Gastrocnemius medialis (tissue), 4 donors: ENCODE data around the gene PRB4. TPM values are rescaled to one million over a fixed set of nuclear protein-coding genes. Genes with fewer than 3 reads are reported as not detected.

Experiments used
- ATAC-seq, 2 donors: fragments of 150-250 bp; one replicate each; pipeline ENCODE4 v1.9.1; 2016
- DNase-seq, 2 donors: peaks; one replicate each; pipeline ENCODE4 v3.0.0-alpha.2; 2019
- H3K27ac ChIP-seq, 4 donors: fragments of 200-600 bp; sonication (generic); 1 replicate in 1 of 4; 2 replicates in 3 of 4; pipeline ENCODE4 v1.5.1; 2016 to 2018; ENCODE audit warnings: mild to moderate bottlenecking in 2 of 4, moderate library complexity in 1 of 4
- H3K27me3 ChIP-seq, 3 donors: fragments of 200-600 bp; sonication (generic) in 2 of 3; 1 replicate in 1 of 3; 2 replicates in 2 of 3; pipeline versions ENCODE4 v1.5.1 to v1.6.0; 2016 to 2019; ENCODE audit warnings: mild to moderate bottlenecking in 1 of 3, moderate library complexity in 1 of 3
- H3K36me3 ChIP-seq, 2 donors: fragments of 200-600 bp; sonication (generic) in 1 of 2; one replicate each; pipeline ENCODE4 v1.5.1; 2017 to 2018
- H3K4me1 ChIP-seq, 2 donors: fragments of 200-600 bp; sonication (generic) in 1 of 2; one replicate each; pipeline ENCODE4 v1.5.1; 2016 to 2017; ENCODE audit warnings: mild to moderate bottlenecking in 2 of 2
- H3K4me3 ChIP-seq, 4 donors: fragments of 200-600 bp; sonication (generic) in 3 of 4; 1 replicate in 1 of 4; 2 replicates in 3 of 4; pipeline ENCODE4 v1.5.1; 2016 to 2019; ENCODE audit warnings: mild to moderate bottlenecking in 2 of 4
- H3K9me3 ChIP-seq, 3 donors: fragments of 200-600 bp; sonication (generic) in 2 of 3; 1 replicate in 1 of 3; 2 replicates in 2 of 3; pipeline ENCODE4 v1.5.1; 2016 to 2019
- POLR2A ChIP-seq, 2 donors: fragments of 450-650 bp; IDR thresholded peaks; one replicate each; pipeline ENCODE4 v1.6.1; 2017; ENCODE audit warnings: antibody characterized with exemption in 2 of 2, mild to moderate bottlenecking in 2 of 2, moderate library complexity in 2 of 2
- in situ Hi-C, 4 donors: fragments of 200-750 bp; cut with MboI; loops; one replicate each; pipeline versions ENCODE4 v1.15.0 to v1.8.0; 2017; ENCODE audit warnings: low sequenced_read_pairs in 4 of 4
- intact Hi-C: fragments of 100-400 bp; cut with DNase I; formaldehyde crosslinking; loops from one replicate; pipeline ENCODE4 v1.15.1; 2023; ENCODE audit warnings: low total_unique reads
- total RNA-seq, 4 donors: library from RNA; depleted of rRNA; stranded (reverse); fragments of >200 nt; gene quantifications; one replicate each; pipeline versions ENCODE4 v1.1.0 to v1.2.3, GENCODE V29; 2016
- TF ChIP-seq, protein P1 (sequence below), 5 experiments: fragments of 450-650 bp in 3 of 5; fragments of 200-600 bp in 2 of 5; sonication (generic) in 2 of 5; IDR thresholded peaks in 4 of 5; conservative IDR thresholded peaks in 1 of 5; 1 replicate in 4 of 5; 2 replicates in 1 of 5; pipeline ENCODE4 v1.5.1; 2016 to 2019; ENCODE audit warnings: antibody characterized with exemption in 5 of 5, mild to moderate bottlenecking in 3 of 5, moderate library complexity in 3 of 5

PRB4 gene
- total RNA-seq, 4 donors from 2014 or later: not detected

DNA sequence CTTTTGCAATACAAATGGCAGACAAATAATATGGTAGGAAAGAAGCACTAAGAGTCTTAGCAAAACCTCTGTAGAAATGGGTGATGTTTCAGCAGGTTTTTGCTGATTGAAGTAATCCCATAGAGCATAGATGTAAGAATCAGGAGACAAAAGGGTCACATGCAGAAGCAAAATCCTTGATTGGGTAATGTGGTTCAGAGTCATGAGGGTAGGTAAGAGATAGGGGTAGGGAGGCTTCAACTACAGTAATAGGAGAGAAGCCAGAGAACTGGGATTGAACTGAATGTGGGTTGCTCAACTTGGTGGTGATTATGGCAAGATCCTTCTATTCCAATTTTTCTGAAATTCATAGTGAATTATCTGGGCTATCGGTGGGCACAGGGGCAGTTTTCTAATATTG lies 45.7 kb downstream of the PRB4 start:
- TF ChIP-seq, protein P1, sequence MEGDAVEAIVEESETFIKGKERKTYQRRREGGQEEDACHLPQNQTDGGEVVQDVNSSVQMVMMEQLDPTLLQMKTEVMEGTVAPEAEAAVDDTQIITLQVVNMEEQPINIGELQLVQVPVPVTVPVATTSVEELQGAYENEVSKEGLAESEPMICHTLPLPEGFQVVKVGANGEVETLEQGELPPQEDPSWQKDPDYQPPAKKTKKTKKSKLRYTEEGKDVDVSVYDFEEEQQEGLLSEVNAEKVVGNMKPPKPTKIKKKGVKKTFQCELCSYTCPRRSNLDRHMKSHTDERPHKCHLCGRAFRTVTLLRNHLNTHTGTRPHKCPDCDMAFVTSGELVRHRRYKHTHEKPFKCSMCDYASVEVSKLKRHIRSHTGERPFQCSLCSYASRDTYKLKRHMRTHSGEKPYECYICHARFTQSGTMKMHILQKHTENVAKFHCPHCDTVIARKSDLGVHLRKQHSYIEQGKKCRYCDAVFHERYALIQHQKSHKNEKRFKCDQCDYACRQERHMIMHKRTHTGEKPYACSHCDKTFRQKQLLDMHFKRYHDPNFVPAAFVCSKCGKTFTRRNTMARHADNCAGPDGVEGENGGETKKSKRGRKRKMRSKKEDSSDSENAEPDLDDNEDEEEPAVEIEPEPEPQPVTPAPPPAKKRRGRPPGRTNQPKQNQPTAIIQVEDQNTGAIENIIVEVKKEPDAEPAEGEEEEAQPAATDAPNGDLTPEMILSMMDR (IDR thresholded peaks at IDR 0.05 in 4 of 5, conservative IDR thresholded peaks at IDR 0.05 in 1 of 5): no peak
- no peak for TF ChIP-seq POLR2A (IDR thresholded peaks at IDR 0.05)
- DNase-seq (no peak), ATAC-seq (no peak)
- no peaks in the 10 kb centered on the region for H3K9me3 ChIP-seq
- in situ Hi-C loops (no loop called here), intact Hi-C loops (no loop called here)
- H3K4me1 ChIP-seq: no peaks in the 10 kb centered on the region
- no peaks in the 10 kb centered on the region for H3K27me3 ChIP-seq
- H3K36me3 ChIP-seq: no peaks in the 10 kb centered on the region
- H3K4me3 ChIP-seq: no peak overlapping the region
- no peak overlapping the region for H3K27ac ChIP-seq

Other genes starting within 250 kb of the PRB4 start
- gene TAS2R46, start 248.1 kb downstream of the PRB4 start, total RNA-seq: 1 to 10 TPM in 1 of 4 donors, not detected in 3; 1.5 TPM
- 1 to 10 TPM in 1 of 4 donors, not detected in 3; 2.8 TPM for gene TAS2R43, start 218.1 kb downstream of the PRB4 start, total RNA-seq
- gene TAS2R30, start 175.8 kb downstream of the PRB4 start, total RNA-seq: 1 to 10 TPM in 1 of 4 donors, under 1 TPM in 2, not detected in 1; 0.29 to 2.1 (median 0.34) TPM
- 10 to 100 TPM; 13.4 to 20.7 (median 16.2) TPM for gene SMIM10L1, start 139.2 kb downstream of the PRB4 start, total RNA-seq
- gene TAS2R42, start 123.5 kb downstream of the PRB4 start, total RNA-seq: not detected
- not detected for gene PRB3, start 40.7 kb downstream of the PRB4 start, total RNA-seq
- gene PRB2, start 85.1 kb upstream of the PRB4 start, total RNA-seq: not detected